Stomach (tissue), 9 donors: ENCODE measurements around the gene TECPR1. TPM values are rescaled to one million over a fixed set of nuclear protein-coding genes. Genes with fewer than 3 reads are reported as not detected.

ENCODE experiments used
- DNase-seq, 2 donors: peaks; one replicate each; pipeline versions ENCODE4 v3.0.0 to v3.0.0-alpha.2; 2013 to 2019
- H3K27ac ChIP-seq, 5 donors: fragments of 200-600 bp in 4 of 5; sonication (generic) in 4 of 5; one replicate each; pipeline ENCODE4 v1.5.1; 2013 to 2019; ENCODE audit warnings: mild to moderate bottlenecking in 1 of 5, moderate library complexity in 1 of 5
- H3K27me3 ChIP-seq, 3 donors: fragments of 200-600 bp; sonication (generic); one replicate each; pipeline ENCODE4 v1.5.1; 2017 to 2019; ENCODE audit warnings: mixed run types in 1 of 3
- H3K36me3 ChIP-seq, 4 donors: fragments of 200-600 bp; sonication (generic); 1 replicate in 3 of 4; 2 replicates in 1 of 4; pipeline ENCODE4 v1.5.1; 2016 to 2019
- H3K4me1 ChIP-seq, 4 donors: fragments of 200-600 bp; sonication (generic); one replicate each; pipeline ENCODE4 v1.5.1; 2016 to 2019
- H3K4me3 ChIP-seq, 4 donors: fragments of 200-600 bp; sonication (generic) in 3 of 4; one replicate each; pipeline ENCODE4 v1.5.1; 2016 to 2019; ENCODE audit warnings: mild to moderate bottlenecking in 1 of 4
- H3K9me3 ChIP-seq, 4 donors: fragments of 200-600 bp; sonication (generic); one replicate each; pipeline ENCODE4 v1.5.1; 2016 to 2019
- CTCF ChIP-seq, 7 experiments: fragments of 450-650 bp in 4 of 7; fragments of 200-600 bp in 3 of 7; sonication (generic) in 3 of 7; IDR thresholded peaks; one replicate each; pipeline ENCODE4 v1.5.1; 2016 to 2019; ENCODE audit warnings: antibody characterized with exemption in 7 of 7, control low read depth in 2 of 7, mild to moderate bottlenecking in 1 of 7
- EP300 ChIP-seq: sonication (generic); formaldehyde crosslinking; IDR thresholded peaks from one replicate; pipeline ENCODE4 v1.6.1; 2017; ENCODE audit warnings: antibody characterized with exemption
- POLR2A ChIP-seq, 4 donors: fragments of 450-650 bp; IDR thresholded peaks; one replicate each; pipeline ENCODE4 v1.6.1; 2016; ENCODE audit warnings: antibody characterized with exemption in 4 of 4, control low read depth in 2 of 4, mild to moderate bottlenecking in 1 of 4, moderate library complexity in 1 of 4
- POLR2AphosphoS5 ChIP-seq, 3 donors: sonication (generic); formaldehyde crosslinking; IDR thresholded peaks; one replicate each; pipeline ENCODE4 v1.6.1; 2016; ENCODE audit warnings: antibody characterized with exemption in 3 of 3
- WGBS, 5 donors: extraction: QIAGEN DNeasy Blood & Tissue Kit in 3 of 5; methylation state at CpG; one replicate each; pipeline versions ENCODE4 v1.1.5 to v1.1.7; 2013 to 2018; 5-methylcytosine and 5-hydroxymethylcytosine counted together
- intact Hi-C: fragments of 100-400 bp; cut with DNase I; formaldehyde crosslinking; loops from one replicate; pipeline ENCODE4 v1.15.1; 2023; ENCODE audit warnings: low total_unique reads
- polyA plus RNA-seq, 3 donors: library from polyadenylated mRNA; stranded (reverse); fragments of 200-250 nt; gene quantifications; one replicate each; pipeline ENCODE4 v1.2.3, GENCODE V29; 2013
- total RNA-seq, 5 donors: library from RNA; depleted of rRNA; stranded (reverse); fragments of >200 nt; gene quantifications; one replicate each; pipeline versions ENCODE4 v1.1.0 to v1.2.3, GENCODE V29; 2014 to 2016
- donor health status: healthy with polysubstance abuse.
- donor health status: Bipolar disorder and iron deficiency.
- donor health status: healthy.

TECPR1 gene
- total and polyA plus RNA-seq, 8 donors, result 8.8 to 70.7 (median 28.8) TPM

GRCh38 chr7:98296833-98297232, 44.8 kb upstream of the TECPR1 start:
- peaks cover 27 to 83% (median 70%) of the 10 kb centered on the region in 4 donors for H3K36me3 ChIP-seq
- H3K27ac ChIP-seq, result peak overlapping the region in 1 of 5 donors; percentile 64
- intact Hi-C loops, result no loop called here

GRCh38 chr7:98295467-98296192, 43.6 kb upstream of the TECPR1 start:
- Histone ChIP-seq H3K4me1 (peaks cover 19 to 61% (median 44%) of the 10 kb centered on the region in 4 donors), H3K4me3 (no peak overlapping the region), H3K27ac (peak overlapping the region in 3 of 5 donors; percentile 5 to 64 (median 51)), H3K36me3 (peaks cover 29 to 83% (median 70%) of the 10 kb centered on the region in 4 donors), H3K27me3 (no peaks in the 10 kb centered on the region), H3K9me3 (no peaks in the 10 kb centered on the region)
- DNase-seq, result no peak
- TF ChIP-seq CTCF (IDR thresholded peaks at IDR 0.05) (no peak), POLR2AphosphoS5 (IDR thresholded peaks at IDR 0.05) (no peak), EP300 (no peak), POLR2A (IDR thresholded peaks at IDR 0.05) (no peak)
- 54 to 65% (median 59%) methylated on average over 19 of the region's 19 CpGs for WGBS, 5 donors
- intact Hi-C loops, result no loop called here

More at GRCh38 chr7:98296833-98297232, 44.8 kb upstream of the TECPR1 start:
- DNase-seq, result no peak
- Histone ChIP-seq H3K27me3 (no peaks in the 10 kb centered on the region), H3K4me1 (peaks cover 13 to 49% (median 32%) of the 10 kb centered on the region in 4 donors), H3K4me3 (no peak overlapping the region), H3K9me3 (no peaks in the 10 kb centered on the region)
- TF ChIP-seq CTCF (IDR thresholded peaks at IDR 0.05), result no peak
- TF ChIP-seq POLR2AphosphoS5 (IDR thresholded peaks at IDR 0.05), result no peak
- no peak for TF ChIP-seq POLR2A (IDR thresholded peaks at IDR 0.05)
- TF ChIP-seq EP300, result no peak
- WGBS, 5 donors, result 74 to 89% (median 86%) methylated on average over 8 to 12 of the region's 12 CpGs

GRCh38 chr7:98294798-98295382, 42.9 kb upstream of the TECPR1 start:
- no peak for TF ChIP-seq EP300
- peak in 2 of 3 donors; percentile 6 to 20 for TF ChIP-seq POLR2AphosphoS5 (IDR thresholded peaks at IDR 0.05)
- TF ChIP-seq CTCF (IDR thresholded peaks at IDR 0.05), result peak in 5 of 7 experiments; percentile 45 to 81 (median 59)
- TF ChIP-seq POLR2A (IDR thresholded peaks at IDR 0.05), result no peak
- Histone ChIP-seq H3K27me3 (no peaks in the 10 kb centered on the region), H3K9me3 (no peaks in the 10 kb centered on the region), H3K4me1 (peaks cover 19 to 65% (median 48%) of the 10 kb centered on the region in 4 donors), H3K36me3 (peaks cover 29 to 79% (median 64%) of the 10 kb centered on the region in 4 donors), H3K27ac (peak overlapping the region; percentile 19 to 64 (median 32)), H3K4me3 (no peak overlapping the region)
- WGBS, 5 donors, result 26 to 54% (median 35%) methylated on average over 10 to 14 of the region's 14 CpGs
- intact Hi-C loops, result no loop called here
- peak; percentile 78 to 85 for DNase-seq

DNA sequence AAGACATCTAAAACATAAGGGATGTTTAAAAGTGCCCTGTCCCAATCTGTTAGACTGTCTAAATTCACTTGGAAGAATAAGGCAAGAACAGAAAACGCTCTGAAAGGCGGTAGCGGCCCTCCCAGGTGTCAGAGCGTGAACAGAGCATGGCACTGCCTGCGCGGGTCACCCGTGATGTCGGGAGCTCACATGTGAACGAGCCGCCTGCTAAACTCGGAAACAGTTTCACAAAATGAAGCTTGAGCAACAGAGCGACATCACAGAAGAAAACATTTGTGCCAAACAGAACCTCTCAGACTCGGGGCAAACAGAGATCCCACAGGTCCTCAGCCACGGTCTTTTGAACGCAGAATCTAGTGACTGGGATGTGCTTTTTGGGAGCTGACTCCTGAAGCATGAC, 42.3 kb upstream of the TECPR1 start:
- intact Hi-C loops, result no loop called here
- H3K4me1 ChIP-seq, result peaks cover 22 to 71% (median 53%) of the 10 kb centered on the region in 4 donors
- DNase-seq, result no peak
- no peak overlapping the region for H3K4me3 ChIP-seq
- H3K36me3 ChIP-seq, result peaks cover 29 to 83% (median 65%) of the 10 kb centered on the region in 4 donors
- H3K9me3 ChIP-seq, result no peaks in the 10 kb centered on the region
- H3K27ac ChIP-seq, result peak overlapping the region; percentile 19 to 64 (median 32)
- WGBS, 5 donors, result 69 to 82% (median 77%) methylated on average over 15 of the region's 15 CpGs
- H3K27me3 ChIP-seq, result no peaks in the 10 kb centered on the region
- no peak for TF ChIP-seq POLR2A (IDR thresholded peaks at IDR 0.05)
- TF ChIP-seq EP300, result no peak
- TF ChIP-seq CTCF (IDR thresholded peaks at IDR 0.05), result no peak
- no peak for TF ChIP-seq POLR2AphosphoS5 (IDR thresholded peaks at IDR 0.05)
